ENCODE results near the gene CCNL2. TPM values are rescaled to one million over a fixed set of nuclear protein-coding genes. Genes with fewer than 3 reads are reported as not detected.

CCNL2 gene
- total and polyA plus RNA-seq, 2 of the 13 experiments (the other 11 are each of a cell fraction or from before 2014, with no cell fraction given) = 105 to 340 TPM

- no peak for TF ChIP-seq PRPF4 (IDR thresholded peaks at IDR 0.05; ENCODE audit: low read depth, low read length, poor library complexity, severe bottlenecking)
- TF ChIP-seq, protein P1, sequence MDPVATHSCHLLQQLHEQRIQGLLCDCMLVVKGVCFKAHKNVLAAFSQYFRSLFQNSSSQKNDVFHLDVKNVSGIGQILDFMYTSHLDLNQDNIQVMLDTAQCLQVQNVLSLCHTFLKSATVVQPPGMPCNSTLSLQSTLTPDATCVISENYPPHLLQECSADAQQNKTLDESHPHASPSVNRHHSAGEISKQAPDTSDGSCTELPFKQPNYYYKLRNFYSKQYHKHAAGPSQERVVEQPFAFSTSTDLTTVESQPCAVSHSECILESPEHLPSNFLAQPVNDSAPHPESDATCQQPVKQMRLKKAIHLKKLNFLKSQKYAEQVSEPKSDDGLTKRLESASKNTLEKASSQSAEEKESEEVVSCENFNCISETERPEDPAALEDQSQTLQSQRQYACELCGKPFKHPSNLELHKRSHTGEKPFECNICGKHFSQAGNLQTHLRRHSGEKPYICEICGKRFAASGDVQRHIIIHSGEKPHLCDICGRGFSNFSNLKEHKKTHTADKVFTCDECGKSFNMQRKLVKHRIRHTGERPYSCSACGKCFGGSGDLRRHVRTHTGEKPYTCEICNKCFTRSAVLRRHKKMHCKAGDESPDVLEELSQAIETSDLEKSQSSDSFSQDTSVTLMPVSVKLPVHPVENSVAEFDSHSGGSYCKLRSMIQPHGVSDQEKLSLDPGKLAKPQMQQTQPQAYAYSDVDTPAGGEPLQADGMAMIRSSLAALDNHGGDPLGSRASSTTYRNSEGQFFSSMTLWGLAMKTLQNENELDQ (CRISPR knock-in tag; IDR thresholded peaks at IDR 0.05; ENCODE audit: borderline replicate concordance) = no peak
- no peak for TF ChIP-seq U2AF2 (IDR thresholded peaks at IDR 0.05; ENCODE audit: low read depth, low read length)
- TF ChIP-seq RXRB (CRISPR knock-in tag; IDR thresholded peaks at IDR 0.05; ENCODE audit: borderline replicate concordance) = peak; percentile 83
- peak; percentile 24; the same call in 1 of the 2 replicates for TF ChIP-seq HNF4G (IDR thresholded peaks at IDR 0.05; ENCODE audit: borderline replicate concordance, low read depth, low read length)
- no peak for TF ChIP-seq HNF4G (CRISPR knock-in tag; IDR thresholded peaks at IDR 0.05; ENCODE audit: borderline replicate concordance, low read depth)
- no peak for TF ChIP-seq ZNF766 (CRISPR knock-in tag; IDR thresholded peaks at IDR 0.05; ENCODE audit: borderline replicate concordance)
- TF ChIP-seq, protein P2, sequence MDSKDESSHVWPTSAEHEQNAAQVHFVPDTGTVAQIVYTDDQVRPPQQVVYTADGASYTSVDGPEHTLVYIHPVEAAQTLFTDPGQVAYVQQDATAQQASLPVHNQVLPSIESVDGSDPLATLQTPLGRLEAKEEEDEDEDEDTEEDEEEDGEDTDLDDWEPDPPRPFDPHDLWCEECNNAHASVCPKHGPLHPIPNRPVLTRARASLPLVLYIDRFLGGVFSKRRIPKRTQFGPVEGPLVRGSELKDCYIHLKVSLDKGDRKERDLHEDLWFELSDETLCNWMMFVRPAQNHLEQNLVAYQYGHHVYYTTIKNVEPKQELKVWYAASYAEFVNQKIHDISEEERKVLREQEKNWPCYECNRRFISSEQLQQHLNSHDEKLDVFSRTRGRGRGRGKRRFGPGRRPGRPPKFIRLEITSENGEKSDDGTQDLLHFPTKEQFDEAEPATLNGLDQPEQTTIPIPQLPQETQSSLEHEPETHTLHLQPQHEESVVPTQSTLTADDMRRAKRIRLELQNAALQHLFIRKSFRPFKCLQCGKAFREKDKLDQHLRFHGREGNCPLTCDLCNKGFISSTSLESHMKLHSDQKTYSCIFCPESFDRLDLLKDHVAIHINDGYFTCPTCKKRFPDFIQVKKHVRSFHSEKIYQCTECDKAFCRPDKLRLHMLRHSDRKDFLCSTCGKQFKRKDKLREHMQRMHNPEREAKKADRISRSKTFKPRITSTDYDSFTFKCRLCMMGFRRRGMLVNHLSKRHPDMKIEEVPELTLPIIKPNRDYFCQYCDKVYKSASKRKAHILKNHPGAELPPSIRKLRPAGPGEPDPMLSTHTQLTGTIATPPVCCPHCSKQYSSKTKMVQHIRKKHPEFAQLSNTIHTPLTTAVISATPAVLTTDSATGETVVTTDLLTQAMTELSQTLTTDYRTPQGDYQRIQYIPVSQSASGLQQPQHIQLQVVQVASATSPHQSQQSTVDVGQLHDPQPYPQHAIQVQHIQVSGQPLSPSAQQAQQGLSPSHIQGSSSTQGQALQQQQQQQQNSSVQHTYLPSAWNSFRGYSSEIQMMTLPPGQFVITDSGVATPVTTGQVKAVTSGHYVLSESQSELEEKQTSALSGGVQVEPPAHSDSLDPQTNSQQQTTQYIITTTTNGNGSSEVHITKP (CRISPR knock-in tag; IDR thresholded peaks at IDR 0.05; ENCODE audit: low read depth) = peak; percentile 84; the same call in 1 of the 2 replicates
- TF ChIP-seq TP53 (CRISPR knock-in tag; conservative IDR thresholded peaks at IDR 0.05) = 0 out of 2 replicates have a peak, but pooled peaks have one; percentile 45
- no peak for TF ChIP-seq NFE2L1 (CRISPR knock-in tag; IDR thresholded peaks at IDR 0.05; ENCODE audit: borderline replicate concordance)
- TF ChIP-seq, protein P3, sequence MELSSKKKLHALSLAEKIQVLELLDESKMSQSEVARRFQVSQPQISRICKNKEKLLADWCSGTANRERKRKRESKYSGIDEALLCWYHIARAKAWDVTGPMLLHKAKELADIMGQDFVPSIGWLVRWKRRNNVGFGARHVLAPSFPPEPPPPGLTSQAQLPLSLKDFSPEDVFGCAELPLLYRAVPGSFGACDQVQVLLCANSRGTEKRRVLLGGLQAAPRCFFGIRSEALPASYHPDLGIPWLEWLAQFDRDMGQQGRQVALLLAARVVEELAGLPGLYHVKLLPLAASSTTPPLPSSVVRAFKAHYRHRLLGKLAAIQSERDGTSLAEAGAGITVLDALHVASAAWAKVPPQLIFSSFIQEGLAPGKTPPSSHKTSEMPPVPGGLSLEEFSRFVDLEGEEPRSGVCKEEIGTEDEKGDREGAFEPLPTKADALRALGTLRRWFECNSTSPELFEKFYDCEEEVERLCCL (CRISPR knock-in tag; IDR thresholded peaks at IDR 0.05; ENCODE audit: borderline replicate concordance) = no peak
- TF ChIP-seq ZNF768 (CRISPR knock-in tag; IDR thresholded peaks at IDR 0.05) = peak; percentile 70; the same call in 1 of the 2 replicates
- no peak for TF ChIP-seq ZFP36L2 (CRISPR knock-in tag; IDR thresholded peaks at IDR 0.05)
- peak; percentile 63 for TF ChIP-seq HNF4A (CRISPR knock-in tag; IDR thresholded peaks at IDR 0.05)
- no peak for TF ChIP-seq ZNF17 (CRISPR knock-in tag; IDR thresholded peaks at IDR 0.05)
- TF ChIP-seq TCF7L2 (IDR thresholded peaks at IDR 0.05; ENCODE audit: low read depth, low read length) = no peak
- TF ChIP-seq IKZF4 (CRISPR knock-in tag; IDR thresholded peaks at IDR 0.05; ENCODE audit: borderline replicate concordance, low read depth, not compliant biosample characterization) = peak; percentile 94
- no peak for TF ChIP-seq ZNF230 (CRISPR knock-in tag; IDR thresholded peaks at IDR 0.05)
- TF ChIP-seq TEAD3 (CRISPR knock-in tag; optimal IDR thresholded peaks at IDR 0.05; ENCODE audit: borderline replicate concordance) = peak; percentile 66
- no peak for TF ChIP-seq EED (CRISPR knock-in tag; IDR thresholded peaks at IDR 0.05)
- TF ChIP-seq SNAI1 (CRISPR knock-in tag; IDR thresholded peaks at IDR 0.05; ENCODE audit: borderline replicate concordance) = 0 out of 2 replicates have a peak, but pooled peaks have one; percentile 33
Observed at GRCh38 chr1:1431845-1432273, 32.7 kb upstream of the CCNL2 start (continued).
